ENCODE data around the gene ATR.

GRCh38 chr3:142604940-142605339 is 26.4 kb upstream of the ATR start:
- TF ChIP-seq CTCF (IDR thresholded peaks at IDR 0.05) (no peak), POLR2A (IDR thresholded peaks at IDR 0.05) (no peak)

Data from breast epithelium (tissue), 3 donors.